Measurements from ENCODE around the gene MPND. TPM values are rescaled to one million over a fixed set of nuclear protein-coding genes. Genes with fewer than 3 reads are reported as not detected.

Gene MPND
- total and polyA plus RNA-seq, 7 experiments from 2014 or later, result 4.0 to 24.4 (median 14.9) TPM

DNA sequence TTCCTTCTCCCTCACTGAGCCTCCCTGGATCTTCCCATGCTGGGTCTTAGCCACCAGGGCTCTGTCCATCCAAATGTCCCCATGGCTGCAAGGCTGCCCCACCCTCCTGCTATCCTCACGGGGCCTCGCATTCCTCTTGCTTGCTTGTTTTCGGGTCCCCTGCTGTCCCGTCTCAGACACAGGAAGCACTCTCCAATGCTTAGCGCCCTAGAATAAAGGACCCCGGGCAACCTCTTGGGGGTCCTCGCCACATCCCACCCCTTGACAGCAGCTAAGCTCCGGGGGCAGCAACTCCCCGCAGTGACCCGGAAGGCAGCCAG is 33.3 kb downstream of the MPND start:
- POLR2A ChIA-PET, result interaction anchor here (1.5 kb wide), 1 partner anchor 33 kb away, joined by 4 read pairs; the partner anchor contains the start of gene MPND
- H3K4me1 Mint-ChIP-seq, result peaks cover 34 to 78% (median 60%) of the 10 kb centered on the region in 7 donors
- peaks cover 0 to 5% (median 0%) of the 10 kb centered on the region in 5 donors for H3K36me3 Mint-ChIP-seq
- H3K9me3 Mint-ChIP-seq, result peaks cover 0 to 3% (median 0%) of the 10 kb centered on the region in 11 donors
- H3K27ac Mint-ChIP-seq, result peak overlapping the region; percentile 35 to 92 (median 78)
- H3K4me3 Mint-ChIP-seq, result peak overlapping the region in 2 of 10 donors; percentile 1 to 49
- peak overlapping the region; percentile 17 for H3K27ac ChIP-seq (ENCODE audit: low read depth, low read length)
- no peaks in the 10 kb centered on the region for H3K27me3 Mint-ChIP-seq
- no peaks in the 10 kb centered on the region for H3K9me3 ChIP-seq (ENCODE audit: control insufficient read depth in 2 of 3, low read length in 3 of 3)
- H3K4me1 ChIP-seq (ENCODE audit: control insufficient read depth in 2 of 2, insufficient read depth in 2 of 2, low read length in 2 of 2), result peaks cover 27 to 38% of the 10 kb centered on the region in 2 donors
- no peak for ATAC-seq
- intact Hi-C loops (cut with micrococcal nuclease), result no loop called here
- no peak overlapping the region for H3K4me3 ChIP-seq (ENCODE audit: low read length)
- no peak for DNase-seq
- no peaks in the 10 kb centered on the region for H3K27me3 ChIP-seq (ENCODE audit: control insufficient read depth in 2 of 2, insufficient read depth in 2 of 2, low read length in 2 of 2)
- CTCF ChIA-PET, result interaction anchor here (0.9 kb wide), 1 partner anchor 23 kb away, joined by 3 read pairs; the partner anchor contains the start of gene SH3GL1
- no peaks in the 10 kb centered on the region for H3K36me3 ChIP-seq (ENCODE audit: control insufficient read depth in 2 of 3, insufficient read depth in 3 of 3, low read length in 3 of 3)

DNA sequence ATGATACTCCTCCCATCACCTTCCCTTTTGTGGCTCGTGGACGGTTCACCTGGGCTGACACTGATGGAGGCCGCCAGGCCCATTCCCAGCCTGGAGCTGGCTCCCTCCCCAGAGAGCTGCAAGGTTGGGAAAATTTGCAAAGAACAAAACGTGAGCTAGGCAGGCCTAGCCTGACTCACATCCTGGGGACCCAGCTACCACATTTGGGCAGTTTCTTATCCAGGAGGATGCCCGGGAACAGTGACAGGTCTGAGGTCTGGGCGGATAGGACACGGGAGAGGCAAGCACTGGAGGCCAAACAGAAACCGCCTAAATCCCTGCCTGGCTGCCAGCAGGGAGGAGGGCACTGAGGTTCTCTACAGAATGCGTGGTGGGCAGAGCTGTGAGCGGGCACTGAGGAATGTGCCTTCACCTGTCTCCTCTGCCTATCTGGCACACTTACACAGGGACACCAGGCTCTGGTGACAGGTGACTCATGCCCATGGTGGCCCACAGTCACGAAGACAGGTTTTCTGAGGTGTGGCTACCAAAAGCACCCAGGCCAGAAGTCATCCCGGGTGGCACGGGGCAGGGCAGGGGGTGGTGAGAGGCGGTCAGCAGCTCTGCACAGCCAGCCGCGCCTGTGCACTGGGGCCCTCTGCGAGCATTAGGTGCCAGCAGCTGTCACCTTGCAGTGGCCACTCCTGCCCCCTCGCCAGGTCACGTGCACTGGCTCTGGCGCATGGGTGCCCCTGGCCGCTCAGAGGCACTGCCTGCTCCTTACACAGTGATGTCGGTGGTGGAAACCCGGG is 33.8 kb downstream of the MPND start:
- peaks cover 27 to 38% of the 10 kb centered on the region in 2 donors for H3K4me1 ChIP-seq (ENCODE audit: control insufficient read depth in 2 of 2, insufficient read depth in 2 of 2, low read length in 2 of 2)
- intact Hi-C loops (cut with micrococcal nuclease), result no loop called here
- H3K4me3 ChIP-seq (ENCODE audit: low read length), result no peak overlapping the region
- no peaks in the 10 kb centered on the region for H3K9me3 ChIP-seq (ENCODE audit: control insufficient read depth in 2 of 3, low read length in 3 of 3)
- DNase-seq (no peak), ATAC-seq (no peak)
- Mint-ChIP-seq H3K4me1 (peaks cover 34 to 76% (median 60%) of the 10 kb centered on the region in 7 donors), H3K9me3 (peaks cover 0 to 3% (median 0%) of the 10 kb centered on the region in 11 donors), H3K4me3 (peak overlapping the region in 2 of 10 donors; percentile 29 to 49), H3K27me3 (no peaks in the 10 kb centered on the region), H3K36me3 (peaks cover 0 to 5% (median 0%) of the 10 kb centered on the region in 5 donors), H3K27ac (peak overlapping the region in 7 of 9 donors; percentile 13 to 92 (median 78))
- H3K27ac ChIP-seq (ENCODE audit: low read depth, low read length), result peak overlapping the region; percentile 68
- H3K36me3 ChIP-seq (ENCODE audit: control insufficient read depth in 2 of 3, insufficient read depth in 3 of 3, low read length in 3 of 3), result no peaks in the 10 kb centered on the region
- ChIA-PET POLR2A (interaction anchor here (0.6 to 1.5 kb wide), 2 partner anchors 33 to 611 kb away, joined by 3 to 4 read pairs; partner anchors contain the start of gene MPND), CTCF (interaction anchor here (0.9 kb wide), 1 partner anchor 23 kb away, joined by 3 read pairs; the partner anchor contains the start of gene SH3GL1)
- no peaks in the 10 kb centered on the region for H3K27me3 ChIP-seq (ENCODE audit: control insufficient read depth in 2 of 2, insufficient read depth in 2 of 2, low read length in 2 of 2)

DNA sequence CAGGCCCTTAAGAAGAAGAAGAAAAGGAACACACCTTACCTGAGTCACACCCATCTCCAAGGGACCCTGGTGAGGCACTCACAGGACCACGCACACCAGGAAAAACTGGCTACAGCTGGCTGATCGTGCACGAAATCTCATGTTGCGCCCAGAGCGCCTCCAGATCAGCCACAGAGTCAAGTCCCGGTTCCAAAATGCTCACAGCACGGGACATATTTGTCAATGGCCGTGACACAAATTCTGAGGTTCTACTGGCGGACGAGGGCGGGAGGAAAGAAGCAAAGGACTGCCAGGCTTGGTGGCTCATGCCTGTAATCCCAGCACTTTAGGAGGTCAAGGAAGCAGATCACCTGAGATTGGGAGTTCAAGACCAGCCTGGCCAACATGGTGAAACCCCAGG is 35.5 kb downstream of the MPND start:
- no peak for DNase-seq
- peaks cover 0 to 3% (median 0%) of the 10 kb centered on the region in 11 donors for H3K9me3 Mint-ChIP-seq
- ATAC-seq, result no peak
- Histone ChIP-seq H3K9me3 (ENCODE audit: control insufficient read depth in 2 of 3, low read length in 3 of 3) (no peaks in the 10 kb centered on the region), H3K4me3 (ENCODE audit: low read length) (no peak overlapping the region), H3K4me1 (ENCODE audit: control insufficient read depth in 2 of 2, insufficient read depth in 2 of 2, low read length in 2 of 2) (peaks cover 27 to 38% of the 10 kb centered on the region in 2 donors), H3K36me3 (ENCODE audit: control insufficient read depth in 2 of 3, insufficient read depth in 3 of 3, low read length in 3 of 3) (peaks cover 0 to 3% (median under 1%) of the 10 kb centered on the region in 3 experiments), H3K27me3 (ENCODE audit: control insufficient read depth in 2 of 2, insufficient read depth in 2 of 2, low read length in 2 of 2) (no peaks in the 10 kb centered on the region), H3K27ac (ENCODE audit: low read depth, low read length) (peak overlapping the region; percentile 68)
- intact Hi-C loops (cut with micrococcal nuclease), result no loop called here
- H3K36me3 Mint-ChIP-seq, result peaks cover 0 to 5% (median 0%) of the 10 kb centered on the region in 5 donors
- H3K4me1 Mint-ChIP-seq, result peaks cover 34 to 69% (median 57%) of the 10 kb centered on the region in 7 donors
- CTCF ChIA-PET, result no interaction called here
- H3K4me3 Mint-ChIP-seq, result peak overlapping the region; percentile 78 to 94 (median 86)
- POLR2A ChIA-PET, result interaction anchor here (1.1 to 4.3 kb wide), 2 partner anchors 9 to 55 kb away, joined by 3 to 13 read pairs; no protein-coding TSS in a partner anchor
- H3K27ac Mint-ChIP-seq, result peak overlapping the region; percentile 87 to 97 (median 94)
- H3K27me3 Mint-ChIP-seq, result no peaks in the 10 kb centered on the region

DNA sequence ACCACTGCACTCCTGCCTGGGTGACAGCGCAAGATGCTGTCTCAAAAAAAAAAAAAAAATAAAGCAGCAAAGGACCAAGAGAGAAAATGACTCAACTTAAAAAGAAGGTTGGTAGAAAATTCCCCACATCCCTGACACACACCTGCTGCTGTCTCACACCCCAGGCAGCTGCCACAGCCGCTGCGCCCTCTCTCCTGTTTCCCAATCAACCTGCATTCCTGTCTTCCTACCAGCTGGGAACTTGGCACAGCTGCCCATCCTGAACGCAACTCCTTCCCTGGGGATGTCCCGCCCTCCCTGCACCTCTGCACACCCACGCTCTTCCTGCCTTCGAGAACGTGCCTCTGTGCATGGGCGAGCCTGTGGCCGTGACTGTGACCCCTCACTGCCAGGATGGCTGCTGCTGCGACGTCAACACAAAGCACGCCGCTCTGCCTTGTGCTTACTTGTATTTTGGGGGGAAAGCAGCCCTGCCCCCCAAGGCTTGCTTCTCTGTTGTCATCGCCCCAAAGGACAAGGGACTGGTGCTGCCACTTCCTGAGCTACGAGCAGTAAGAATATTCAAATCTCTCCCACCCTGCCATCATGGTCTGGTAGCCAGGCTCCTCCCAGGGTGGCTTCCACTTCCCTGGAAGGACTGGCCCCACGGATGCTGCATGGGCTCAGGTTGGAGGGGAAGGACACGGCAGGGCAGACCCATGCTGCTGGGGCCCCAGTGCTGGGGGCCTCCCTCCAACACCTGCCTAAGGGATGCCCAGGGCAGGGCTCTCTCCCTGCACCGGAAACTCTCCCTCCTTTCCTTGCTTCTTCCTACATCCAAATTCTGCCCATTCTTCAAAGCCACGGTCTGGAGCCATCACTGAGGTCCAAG is 36.3 kb downstream of the MPND start:
- Histone ChIP-seq H3K27me3 (ENCODE audit: control insufficient read depth in 2 of 2, insufficient read depth in 2 of 2, low read length in 2 of 2) (no peaks in the 10 kb centered on the region), H3K27ac (ENCODE audit: low read depth, low read length) (peak overlapping the region; percentile 68), H3K9me3 (ENCODE audit: control insufficient read depth in 2 of 3, low read length in 3 of 3) (no peaks in the 10 kb centered on the region), H3K4me1 (ENCODE audit: control insufficient read depth in 2 of 2, insufficient read depth in 2 of 2, low read length in 2 of 2) (peaks cover 27 to 38% of the 10 kb centered on the region in 2 donors), H3K36me3 (ENCODE audit: control insufficient read depth in 2 of 3, insufficient read depth in 3 of 3, low read length in 3 of 3) (peaks cover 0 to 8% (median 3%) of the 10 kb centered on the region in 3 experiments), H3K4me3 (ENCODE audit: low read length) (peak overlapping the region; percentile 57)
- H3K36me3 Mint-ChIP-seq, result peaks cover 0 to 5% (median 0%) of the 10 kb centered on the region in 5 donors
- ChIA-PET CTCF (interaction anchor here (0.6 kb wide), 1 partner anchor 77 kb away, joined by 3 read pairs; no protein-coding TSS in a partner anchor), POLR2A (interaction anchor here (0.6 to 4.3 kb wide), 5 partner anchors 9 to 56 kb away, joined by 3 to 13 read pairs (median 4); partner anchors contain the start of genes CHAF1A and SH3GL1)
- H3K9me3 Mint-ChIP-seq, result peaks cover 0 to 3% (median 0%) of the 10 kb centered on the region in 11 donors
- H3K27me3 Mint-ChIP-seq, result no peaks in the 10 kb centered on the region
- DNase-seq (peak in 5 of 9 donors; percentile 12 to 52 (median 19)), ATAC-seq (peak; percentile 46)
- peak overlapping the region; percentile 92 to 97 (median 95) for H3K27ac Mint-ChIP-seq
- H3K4me1 Mint-ChIP-seq, result peaks cover 34 to 67% (median 56%) of the 10 kb centered on the region in 7 donors
- intact Hi-C loops (cut with micrococcal nuclease), result loop anchor here (1.0 kb wide), 2 partner anchors 10 to 21 kb away; partner anchors contain the start of gene SH3GL1 (in 2 of the 2)
- peak overlapping the region; percentile 78 to 94 (median 86) for H3K4me3 Mint-ChIP-seq

DNA sequence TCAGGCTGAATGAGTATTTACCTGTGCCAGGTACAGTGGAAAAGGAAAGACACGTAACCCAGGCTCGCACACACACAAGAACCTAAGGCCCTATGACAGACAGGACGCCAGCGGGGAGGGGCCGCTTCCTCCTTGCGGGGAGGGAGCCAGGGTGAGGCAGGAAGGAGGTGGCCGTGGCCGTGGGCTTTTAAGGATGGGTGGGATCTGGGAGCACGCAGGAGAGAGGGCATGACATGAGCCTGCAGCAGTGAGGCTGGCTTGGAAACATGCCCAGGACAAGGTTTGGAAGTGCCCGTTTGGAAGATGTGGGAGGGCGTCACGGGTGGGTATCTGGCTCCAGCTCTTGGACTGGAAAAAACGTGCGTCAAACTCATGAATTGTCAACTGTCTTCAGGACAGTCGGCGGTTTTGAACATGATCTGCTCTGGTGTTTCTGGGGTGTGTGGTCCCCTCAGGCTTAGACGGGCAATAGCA is 36.9 kb downstream of the MPND start:
- ChIA-PET CTCF (interaction anchor here (0.6 kb wide), 1 partner anchor 78 kb away, joined by 3 read pairs; no protein-coding TSS in a partner anchor), POLR2A (interaction anchor here (0.6 to 4.3 kb wide), 6 partner anchors 9 to 52 kb away, joined by 3 to 13 read pairs (median 4); partner anchors contain the start of genes CHAF1A and SH3GL1)
- Mint-ChIP-seq H3K9me3 (peaks cover 0 to 3% (median 0%) of the 10 kb centered on the region in 11 donors), H3K4me3 (peak overlapping the region; percentile 78 to 94 (median 86)), H3K27me3 (no peaks in the 10 kb centered on the region), H3K36me3 (peaks cover 0 to 5% (median 0%) of the 10 kb centered on the region in 5 donors), H3K4me1 (peaks cover 34 to 63% (median 56%) of the 10 kb centered on the region in 7 donors), H3K27ac (peak overlapping the region; percentile 92 to 97 (median 95))
- intact Hi-C loops (cut with micrococcal nuclease), result loop anchor here (1.0 kb wide), 2 partner anchors 11 to 20 kb away; partner anchors contain the start of gene SH3GL1 (in 2 of the 2)
- peak in 7 of 9 donors; percentile 61 to 74 (median 65) for DNase-seq
- Histone ChIP-seq H3K4me1 (ENCODE audit: control insufficient read depth in 2 of 2, insufficient read depth in 2 of 2, low read length in 2 of 2) (peaks cover 27 to 38% of the 10 kb centered on the region in 2 donors), H3K36me3 (ENCODE audit: control insufficient read depth in 2 of 3, insufficient read depth in 3 of 3, low read length in 3 of 3) (peaks cover 0 to 15% (median 3%) of the 10 kb centered on the region in 3 experiments), H3K9me3 (ENCODE audit: control insufficient read depth in 2 of 3, low read length in 3 of 3) (no peaks in the 10 kb centered on the region), H3K27ac (ENCODE audit: low read depth, low read length) (peak overlapping the region; percentile 68), H3K4me3 (ENCODE audit: low read length) (peak overlapping the region; percentile 57), H3K27me3 (ENCODE audit: control insufficient read depth in 2 of 2, insufficient read depth in 2 of 2, low read length in 2 of 2) (no peaks in the 10 kb centered on the region)
- ATAC-seq, result peak; percentile 85

Data from naive thymus-derived CD4-positive, alpha-beta T cell (primary cell).